ENCODE results near the gene TTC39A.

TTC39A gene

GRCh38 chr1:51336711-51337110, 6.3 kb upstream of the TTC39A start:
- TF ChIP-seq, protein P1, sequence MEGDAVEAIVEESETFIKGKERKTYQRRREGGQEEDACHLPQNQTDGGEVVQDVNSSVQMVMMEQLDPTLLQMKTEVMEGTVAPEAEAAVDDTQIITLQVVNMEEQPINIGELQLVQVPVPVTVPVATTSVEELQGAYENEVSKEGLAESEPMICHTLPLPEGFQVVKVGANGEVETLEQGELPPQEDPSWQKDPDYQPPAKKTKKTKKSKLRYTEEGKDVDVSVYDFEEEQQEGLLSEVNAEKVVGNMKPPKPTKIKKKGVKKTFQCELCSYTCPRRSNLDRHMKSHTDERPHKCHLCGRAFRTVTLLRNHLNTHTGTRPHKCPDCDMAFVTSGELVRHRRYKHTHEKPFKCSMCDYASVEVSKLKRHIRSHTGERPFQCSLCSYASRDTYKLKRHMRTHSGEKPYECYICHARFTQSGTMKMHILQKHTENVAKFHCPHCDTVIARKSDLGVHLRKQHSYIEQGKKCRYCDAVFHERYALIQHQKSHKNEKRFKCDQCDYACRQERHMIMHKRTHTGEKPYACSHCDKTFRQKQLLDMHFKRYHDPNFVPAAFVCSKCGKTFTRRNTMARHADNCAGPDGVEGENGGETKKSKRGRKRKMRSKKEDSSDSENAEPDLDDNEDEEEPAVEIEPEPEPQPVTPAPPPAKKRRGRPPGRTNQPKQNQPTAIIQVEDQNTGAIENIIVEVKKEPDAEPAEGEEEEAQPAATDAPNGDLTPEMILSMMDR (IDR thresholded peaks at IDR 0.05; ENCODE audit: insufficient read depth, low read length, poor library complexity, severe bottlenecking), result no peak
- TF ChIP-seq EZH2phosphoT487 (conservative IDR thresholded peaks at IDR 0.05; ENCODE audit: low read length), result no peak
- no peaks in the 10 kb centered on the region for H3K36me3 ChIP-seq (ENCODE audit: low read length)
- no peak overlapping the region for H3K27ac ChIP-seq (ENCODE audit: low read depth, low read length)
- no peaks in the 10 kb centered on the region for H4K20me1 ChIP-seq (ENCODE audit: low read depth, low read length)
- H3K4me2 ChIP-seq (ENCODE audit: low read depth, low read length, poor library complexity, severe bottlenecking), result no peak overlapping the region
- H2AFZ ChIP-seq (ENCODE audit: low read depth, low read length, severe bottlenecking), result no peak overlapping the region
- no peaks in the 10 kb centered on the region for H3F3A ChIP-seq (ENCODE audit: insufficient read depth)
- no peak overlapping the region for H3K9ac ChIP-seq (ENCODE audit: low read length)
- H3K9me3 ChIP-seq (ENCODE audit: insufficient read depth, low read length), result no peaks in the 10 kb centered on the region
- no peaks in the 10 kb centered on the region for H3K9me2 ChIP-seq (replicated peaks; ENCODE audit: insufficient read depth, low read length)
- no peaks in the 10 kb centered on the region for H3K79me2 ChIP-seq (ENCODE audit: insufficient read depth, low read length)
- no peak overlapping the region for H3K4me3 ChIP-seq (ENCODE audit: insufficient read depth, low read length, poor library complexity, severe bottlenecking)
- H3K27me3 ChIP-seq (ENCODE audit: low read length), result no peaks in the 10 kb centered on the region

GRCh38 chr1:51336004-51336403, 5.6 kb upstream of the TTC39A start:
- Histone ChIP-seq H3K4me3 (ENCODE audit: insufficient read depth, low read length, poor library complexity, severe bottlenecking) (no peak overlapping the region), H3K9me2 (replicated peaks; ENCODE audit: insufficient read depth, low read length) (no peaks in the 10 kb centered on the region), H3K4me2 (ENCODE audit: low read depth, low read length, poor library complexity, severe bottlenecking) (no peak overlapping the region), H2AFZ (ENCODE audit: low read depth, low read length, severe bottlenecking) (no peak overlapping the region), H4K20me1 (ENCODE audit: low read depth, low read length) (no peaks in the 10 kb centered on the region), H3F3A (ENCODE audit: insufficient read depth) (no peaks in the 10 kb centered on the region), H3K36me3 (ENCODE audit: low read length) (no peaks in the 10 kb centered on the region), H3K79me2 (ENCODE audit: insufficient read depth, low read length) (no peaks in the 10 kb centered on the region), H3K9ac (ENCODE audit: low read length) (no peak overlapping the region), H3K27me3 (ENCODE audit: low read length) (no peaks in the 10 kb centered on the region), H3K9me3 (ENCODE audit: insufficient read depth, low read length) (no peaks in the 10 kb centered on the region), H3K27ac (ENCODE audit: low read depth, low read length) (no peak overlapping the region)
- TF ChIP-seq EZH2phosphoT487 (conservative IDR thresholded peaks at IDR 0.05; ENCODE audit: low read length), result no peak
- TF ChIP-seq, protein P1 (IDR thresholded peaks at IDR 0.05; ENCODE audit: insufficient read depth, low read length, poor library complexity, severe bottlenecking), result no peak

DNA sequence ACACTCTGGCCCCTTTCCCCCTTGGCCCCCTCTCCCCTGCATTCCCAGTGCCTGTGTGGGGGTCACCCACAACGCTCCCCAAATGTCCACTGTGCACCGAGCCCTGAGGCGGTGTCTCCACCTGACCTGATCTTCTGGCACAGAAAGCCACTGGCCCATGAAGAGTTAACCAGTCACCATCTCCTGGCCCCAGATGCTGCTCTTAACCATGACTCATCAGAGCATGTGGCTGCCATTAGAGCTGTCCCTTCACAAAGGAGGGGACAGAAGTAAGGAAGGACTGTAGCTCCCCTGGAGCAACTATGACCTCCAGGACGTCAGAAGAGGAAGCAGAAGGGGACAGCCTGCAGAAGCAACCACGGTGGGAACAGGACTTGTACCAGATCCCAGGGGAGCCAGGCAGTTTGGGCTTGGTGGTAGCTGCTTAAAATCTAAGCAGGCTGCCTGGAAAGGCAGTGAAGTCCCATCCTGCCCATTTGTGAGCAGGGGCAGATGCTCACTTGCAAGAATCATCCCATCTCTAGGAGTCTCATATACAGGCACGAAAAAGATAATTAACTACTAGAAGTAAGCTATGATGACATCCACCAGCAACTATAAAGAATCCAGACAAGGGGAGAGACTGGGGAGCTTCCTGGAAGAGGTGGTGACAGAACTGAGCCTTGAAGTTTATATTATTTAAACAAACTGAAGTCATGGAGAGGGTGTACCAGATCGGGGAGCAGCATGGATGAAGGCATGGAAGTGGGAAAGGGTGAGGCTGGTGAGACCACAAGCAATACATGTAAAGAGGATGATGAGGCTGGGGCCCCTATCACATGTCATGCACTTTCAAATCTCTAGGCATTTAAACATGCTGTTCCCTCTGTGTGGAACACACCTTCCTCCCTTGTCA, 1.1 kb upstream of the TTC39A start:
- Histone ChIP-seq H3K4me3 (ENCODE audit: insufficient read depth, low read length, poor library complexity, severe bottlenecking) (no peak overlapping the region), H2AFZ (ENCODE audit: low read depth, low read length, severe bottlenecking) (no peak overlapping the region), H3K27me3 (ENCODE audit: low read length) (no peaks in the 10 kb centered on the region), H3K9ac (ENCODE audit: low read length) (no peak overlapping the region), H4K20me1 (ENCODE audit: low read depth, low read length) (no peaks in the 10 kb centered on the region), H3K27ac (ENCODE audit: low read depth, low read length) (no peak overlapping the region), H3K36me3 (ENCODE audit: low read length) (no peaks in the 10 kb centered on the region), H3F3A (ENCODE audit: insufficient read depth) (no peaks in the 10 kb centered on the region), H3K9me2 (replicated peaks; ENCODE audit: insufficient read depth, low read length) (no peaks in the 10 kb centered on the region), H3K9me3 (ENCODE audit: insufficient read depth, low read length) (no peaks in the 10 kb centered on the region), H3K4me2 (ENCODE audit: low read depth, low read length, poor library complexity, severe bottlenecking) (no peak overlapping the region), H3K79me2 (ENCODE audit: insufficient read depth, low read length) (no peaks in the 10 kb centered on the region)
- TF ChIP-seq, protein P1 (IDR thresholded peaks at IDR 0.05; ENCODE audit: insufficient read depth, low read length, poor library complexity, severe bottlenecking), result no peak
- TF ChIP-seq EZH2phosphoT487 (conservative IDR thresholded peaks at IDR 0.05; ENCODE audit: low read length), result no peak
